Cardiac septum (tissue), 1 donor: ENCODE measurements around the gene B3GNT7. TPM values are rescaled to one million over a fixed set of nuclear protein-coding genes. Genes with fewer than 3 reads are reported as not detected.
A peak's percentile ranks its signal among the peaks of the same experiment; 100 is the strongest.
"Not testable (repeated sequence)": the region's sequence is repeated elsewhere in the genome, so short reads cannot be mapped to it uniquely, and the experiment has no call there.

Source experiments
- DNase-seq: peaks from one replicate; pipeline ENCODE4 v3.0.0-alpha.2; 2020; ENCODE audit warnings: low spot score
- intact Hi-C: fragments of 100-400 bp; cut with DNase I; formaldehyde crosslinking; loops from one replicate; pipeline ENCODE4 v1.14.0; 2022
- total RNA-seq: library from RNA; stranded (reverse); fragmentation: NEBNext Ultra II Directional; extraction: Animal tissue kit (Norgen Biotek cat#: 25700); gene quantifications from one replicate; pipeline ENCODE4 v1.2.1, GENCODE V29; 2021
- donor health status: DM: no; HTN: no; CAD: no.

B3GNT7 gene
- total RNA-seq, 1 donor from 2014 or later = 5.4 TPM

GRCh38 chr2:231413921-231414476 lies 18.5 kb downstream of the B3GNT7 start:
- no peak for DNase-seq
- intact Hi-C loops = loop anchor here (2.0 kb wide), 1 partner anchor 305 kb away; no protein-coding TSS in a partner anchor

- intact Hi-C loops = no loop called here
- DNase-seq = no peak
Measured at GRCh38 chr2:231415029-231415428, 19.5 kb downstream of the B3GNT7 start.

DNA sequence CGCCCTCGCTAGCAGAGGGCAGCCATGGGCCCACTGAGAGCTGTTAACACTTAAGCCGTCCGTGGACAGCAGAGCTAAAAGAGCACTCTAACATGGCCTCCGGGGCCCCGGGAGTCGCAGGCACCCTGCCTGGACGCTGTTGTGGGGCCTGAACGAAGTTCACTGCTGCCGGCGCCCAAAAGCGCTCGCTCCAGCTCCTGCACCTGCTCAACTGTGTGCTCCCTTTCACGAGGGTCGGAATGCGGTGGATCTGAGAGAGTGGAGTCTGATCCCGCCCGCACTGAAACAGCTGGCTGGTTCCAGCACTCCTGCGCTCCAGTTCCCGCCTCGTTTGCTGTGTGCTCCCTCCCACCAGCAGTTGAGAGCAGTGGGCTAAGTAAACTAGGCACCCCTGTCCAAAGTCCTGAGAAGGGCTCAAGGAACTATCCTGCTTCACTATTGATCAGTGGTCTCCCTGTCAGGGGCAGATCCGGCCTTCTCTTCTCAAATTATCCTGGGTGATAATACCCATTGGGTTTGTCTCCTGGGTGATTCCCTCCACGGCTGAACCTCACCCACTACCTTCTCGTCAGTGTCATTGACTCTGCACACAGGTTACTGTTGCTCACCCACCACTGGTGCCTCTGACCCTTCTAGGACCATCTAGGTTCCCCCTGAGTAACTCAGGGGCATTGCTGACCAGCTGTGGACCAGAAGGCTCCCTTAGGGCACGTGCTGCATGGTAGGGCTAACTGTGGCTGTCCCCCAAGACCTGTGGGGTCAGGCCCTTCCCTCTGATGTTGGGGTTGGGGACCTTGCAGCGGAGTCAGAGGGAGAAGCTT lies 23.5 kb downstream of the B3GNT7 start:
- DNase-seq = no peak
- intact Hi-C loops = no loop called here

GRCh38 chr2:231421051-231421580 lies 25.6 kb downstream of the B3GNT7 start:
- DNase-seq = no peak
- intact Hi-C loops = no loop called here

GRCh38 chr2:231422056-231422455 lies 26.5 kb downstream of the B3GNT7 start:
- DNase-seq = no peak
- intact Hi-C loops = no loop called here

- intact Hi-C loops = no loop called here
- DNase-seq = no peak
Measured at GRCh38 chr2:231423176-231423575, 27.7 kb downstream of the B3GNT7 start.

GRCh38 chr2:231425291-231425810 lies 29.8 kb downstream of the B3GNT7 start:
- no peak for DNase-seq
- intact Hi-C loops = no loop called here

DNA sequence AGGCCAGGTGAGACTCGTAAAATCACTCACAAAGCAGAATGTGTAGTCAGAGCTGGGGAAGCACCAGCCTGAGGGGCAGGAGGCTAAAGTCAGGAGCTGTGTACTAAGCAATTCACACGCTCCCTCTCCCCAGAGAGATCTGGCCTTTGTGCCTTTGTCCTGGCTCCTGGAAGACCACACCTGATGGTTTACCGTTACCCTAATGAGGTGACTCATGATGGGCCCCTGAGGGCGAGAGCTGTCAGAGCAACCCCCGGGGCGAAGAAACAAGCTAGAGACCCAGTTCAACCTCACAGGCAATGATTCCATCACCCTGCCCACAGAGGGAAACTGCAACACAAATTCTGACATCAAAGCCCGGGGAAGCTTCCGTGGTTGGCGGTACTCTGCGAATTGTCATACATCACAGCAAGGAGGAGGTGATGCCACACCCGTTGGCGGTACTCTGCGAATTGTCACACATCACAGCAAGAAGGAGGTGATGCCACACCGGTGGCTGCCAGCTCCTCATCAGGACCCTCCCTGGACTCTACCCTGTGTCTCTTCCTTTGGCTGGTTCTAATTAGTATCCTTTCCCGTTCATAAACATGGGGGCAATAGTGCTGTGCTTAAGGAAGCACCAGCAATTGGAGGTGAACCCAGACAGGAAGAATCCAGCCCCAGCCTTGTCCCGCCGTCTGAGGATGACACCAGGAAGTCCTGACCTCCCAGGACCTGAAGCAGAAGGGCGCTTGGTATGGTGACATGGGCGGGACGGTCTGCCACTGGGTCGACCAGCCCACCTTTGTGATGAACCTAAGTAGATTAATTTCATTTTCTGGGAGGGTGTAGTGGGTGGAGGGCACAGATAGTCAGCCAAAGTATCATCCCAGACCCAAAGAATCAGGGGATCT lies 30.5 kb downstream of the B3GNT7 start:
- DNase-seq = no peak
- intact Hi-C loops = no loop called here

GRCh38 chr2:231427116-231427515 lies 31.6 kb downstream of the B3GNT7 start:
- DNase-seq = no peak
- intact Hi-C loops = no loop called here

- intact Hi-C loops = no loop called here
- DNase-seq = no peak
Measured at GRCh38 chr2:231429152-231429551, 33.6 kb downstream of the B3GNT7 start.

DNA sequence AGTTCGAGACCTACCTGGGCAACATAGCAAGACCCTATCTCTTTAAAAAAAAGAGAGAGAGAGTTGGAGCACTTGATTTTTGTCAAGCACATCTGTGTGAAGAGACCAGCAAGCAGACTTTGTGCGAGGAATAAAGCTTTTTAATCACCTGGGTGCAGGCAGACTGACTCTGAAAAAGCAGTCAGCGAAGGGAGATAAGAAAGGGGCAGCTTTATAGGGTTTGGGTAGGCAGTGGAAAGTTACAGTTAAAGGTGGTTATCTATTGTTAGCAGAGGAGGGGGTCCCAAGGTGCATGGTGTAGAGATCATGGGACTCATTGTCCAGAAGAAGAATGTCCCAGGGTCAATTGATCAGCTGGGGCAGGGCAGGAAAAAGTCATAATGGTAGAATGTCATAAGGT lies 34.4 kb downstream of the B3GNT7 start:
- no peak for DNase-seq
- intact Hi-C loops = no loop called here

DNA sequence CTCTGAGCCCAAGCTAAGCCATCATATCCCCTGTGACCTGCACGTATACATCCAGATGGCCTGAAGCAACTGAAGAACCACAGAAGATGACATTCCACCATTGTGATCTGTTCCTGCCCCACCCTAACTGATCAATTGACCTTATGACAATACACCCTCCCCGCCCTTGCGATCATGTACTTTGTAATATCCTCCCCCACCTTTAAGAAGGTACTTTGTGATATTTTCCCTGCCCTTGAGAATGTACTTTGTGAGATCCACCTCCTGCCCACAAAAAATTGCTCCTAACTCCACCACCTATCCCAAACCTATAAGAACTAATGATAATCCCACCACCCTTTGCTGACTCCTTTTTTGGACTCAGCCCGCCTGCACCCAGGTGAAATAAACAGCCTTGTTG lies 34.9 kb downstream of the B3GNT7 start:
- intact Hi-C loops, DNase-seq: not testable (repeated sequence)

DNA sequence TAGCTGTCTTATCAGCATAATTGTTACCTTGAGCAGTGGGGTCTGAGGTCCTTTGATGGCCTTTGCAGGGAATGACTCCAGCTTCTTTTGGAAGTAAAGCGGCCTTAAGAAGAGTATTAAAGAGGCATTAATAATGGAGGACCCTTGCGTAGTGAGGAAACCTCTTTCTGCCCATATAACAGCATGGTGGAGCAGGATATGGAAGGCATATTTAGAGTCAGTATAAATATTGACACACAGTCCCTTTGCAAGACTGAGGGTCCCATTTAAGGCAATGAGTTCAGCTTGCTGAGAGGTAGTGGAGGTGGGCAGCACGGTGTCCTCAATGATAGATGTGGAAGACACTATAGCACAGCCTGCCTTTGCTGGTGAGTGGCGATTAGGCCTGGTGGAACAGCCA lies 36.1 kb downstream of the B3GNT7 start:
- intact Hi-C loops = no loop called here
- DNase-seq = no peak

- intact Hi-C loops = no loop called here
- peak; percentile 43 for DNase-seq
Measured at GRCh38 chr2:231433990-231434389, 38.5 kb downstream of the B3GNT7 start.

- intact Hi-C loops = no loop called here
- peak; percentile 36 for DNase-seq
Measured at GRCh38 chr2:231436957-231437356, 41.4 kb downstream of the B3GNT7 start.

DNA sequence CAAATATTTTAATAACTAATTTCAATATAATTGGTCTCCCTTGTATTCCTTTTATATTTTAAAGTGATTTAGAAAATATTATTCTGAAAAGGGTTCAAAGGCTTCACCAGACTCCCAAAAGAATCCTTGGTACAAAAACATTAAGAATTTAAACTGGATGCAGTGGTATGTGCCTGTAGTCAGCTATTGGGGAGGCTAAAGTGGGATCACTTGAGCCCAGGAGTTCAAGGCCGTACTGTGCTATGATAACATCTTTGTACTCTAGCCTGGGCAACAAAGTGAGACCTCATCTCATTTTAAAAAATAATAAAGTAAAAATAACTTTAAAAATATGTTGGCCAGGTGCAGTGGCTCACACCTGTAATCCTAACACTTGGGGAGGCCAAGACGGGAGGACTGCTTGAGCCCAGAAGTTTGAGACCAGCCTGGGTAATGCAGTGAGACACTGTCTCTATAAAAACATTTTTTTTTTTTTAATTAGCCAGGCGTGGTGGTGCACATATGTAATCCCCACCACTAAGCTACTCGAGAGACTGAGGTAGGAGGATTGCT lies 54.1 kb downstream of the B3GNT7 start:
- intact Hi-C loops = loop anchor here (2.0 to 5.0 kb wide), 2 partner anchors 223 to 342 kb away; no protein-coding TSS in a partner anchor
- no peak for DNase-seq

- intact Hi-C loops = loop anchor here (2.0 to 5.0 kb wide), 2 partner anchors 224 to 343 kb away; no protein-coding TSS in a partner anchor
- no peak for DNase-seq
Measured at GRCh38 chr2:231450548-231450989, 55.1 kb downstream of the B3GNT7 start.
